ENCODE results near the gene PPP1R13B.
"Not testable (repeated sequence)": the region's sequence is repeated elsewhere in the genome, so short reads cannot be mapped to it uniquely, and the experiment has no call there.

The PPP1R13B gene

DNA sequence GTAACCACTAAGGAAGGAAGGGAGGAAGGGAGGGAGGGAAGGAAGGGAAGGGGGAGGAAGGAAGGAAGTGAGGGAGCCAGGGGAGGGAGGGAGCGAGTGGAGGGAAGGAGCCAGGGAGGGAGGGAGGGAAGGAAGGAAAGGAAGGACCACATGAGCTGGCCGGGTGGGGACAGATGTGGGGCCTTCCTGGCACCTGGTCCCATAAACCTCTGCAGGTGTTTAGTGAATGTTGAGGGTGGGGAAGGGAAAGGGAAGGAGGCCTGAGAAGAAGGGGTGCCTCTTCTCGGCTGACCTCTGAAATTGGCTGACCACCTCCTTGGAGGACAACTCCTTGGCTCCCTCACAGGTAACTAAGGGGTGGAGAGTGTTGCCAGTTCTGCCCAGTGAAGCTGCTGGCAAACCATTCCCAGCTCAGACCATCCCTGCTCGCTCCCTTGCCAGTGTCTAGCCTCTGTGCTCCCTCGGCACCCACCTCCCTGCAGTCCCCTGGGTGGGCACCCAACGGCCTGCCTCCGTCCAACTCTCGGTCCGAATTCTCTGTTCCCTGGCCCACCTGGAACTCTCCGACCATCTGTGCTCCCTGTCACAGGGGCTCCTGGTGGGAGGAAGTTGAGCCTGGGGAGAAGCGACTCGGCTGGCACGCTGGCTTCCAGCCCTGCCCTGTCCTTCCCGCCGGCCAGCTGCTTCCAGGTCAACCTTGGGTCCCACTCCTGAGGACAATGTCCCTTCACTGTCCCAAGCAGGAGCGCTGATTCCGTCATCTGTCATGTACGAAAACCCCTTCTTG, 12.2 kb upstream of the PPP1R13B start:
- DNase-seq (ENCODE audit: low read depth, low spot score): no peak

- DNase-seq (ENCODE audit: low read depth, low spot score): no peak
Observed at GRCh38 chr14:103858063-103858781, 10.8 kb upstream of the PPP1R13B start.

- DNase-seq (ENCODE audit: low read depth, low spot score): no peak
Observed at GRCh38 chr14:103857256-103857655, 9.9 kb upstream of the PPP1R13B start.

DNA sequence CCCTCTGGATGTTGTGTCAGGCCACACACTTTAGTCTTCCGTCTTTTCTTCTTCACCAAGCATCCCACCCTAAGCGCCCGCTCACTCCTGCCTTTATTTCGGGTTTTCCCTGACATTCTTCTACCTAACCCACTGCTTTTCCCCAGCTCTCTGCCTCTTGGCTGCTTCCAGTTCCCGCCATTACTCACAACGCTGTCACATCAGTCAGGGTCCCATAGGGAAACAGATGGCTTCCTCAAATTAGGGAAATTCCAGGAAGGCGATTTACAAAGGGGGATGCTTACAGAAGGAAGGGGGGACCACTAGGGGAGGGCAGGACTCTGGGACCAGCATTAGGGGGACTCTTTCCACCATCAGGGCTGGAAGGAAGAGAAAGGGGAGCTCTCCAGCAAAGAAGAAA, 9.2 kb upstream of the PPP1R13B start:
- DNase-seq (ENCODE audit: low read depth, low spot score): no peak

DNA sequence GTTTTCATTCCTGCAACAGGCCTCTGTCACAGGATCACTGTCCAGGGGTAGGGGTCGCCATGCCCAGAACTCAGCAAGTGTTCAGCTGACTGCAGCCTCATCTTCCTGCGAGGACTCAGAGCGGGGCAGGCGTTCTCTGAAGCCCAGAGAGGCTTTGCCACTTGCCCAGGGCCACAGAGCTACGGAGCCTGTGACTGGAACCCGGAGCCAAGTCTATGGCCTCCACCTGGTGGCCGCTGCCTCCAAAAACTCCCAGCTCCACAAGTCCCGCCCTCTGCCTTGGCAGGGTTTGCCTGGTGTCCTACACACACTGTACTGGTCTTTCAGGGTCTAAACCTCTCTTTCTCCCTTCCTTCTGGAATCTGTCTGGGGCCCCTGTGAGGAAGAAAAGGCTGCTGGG, 8.7 kb upstream of the PPP1R13B start:
- no peak for DNase-seq (ENCODE audit: low read depth, low spot score)

DNA sequence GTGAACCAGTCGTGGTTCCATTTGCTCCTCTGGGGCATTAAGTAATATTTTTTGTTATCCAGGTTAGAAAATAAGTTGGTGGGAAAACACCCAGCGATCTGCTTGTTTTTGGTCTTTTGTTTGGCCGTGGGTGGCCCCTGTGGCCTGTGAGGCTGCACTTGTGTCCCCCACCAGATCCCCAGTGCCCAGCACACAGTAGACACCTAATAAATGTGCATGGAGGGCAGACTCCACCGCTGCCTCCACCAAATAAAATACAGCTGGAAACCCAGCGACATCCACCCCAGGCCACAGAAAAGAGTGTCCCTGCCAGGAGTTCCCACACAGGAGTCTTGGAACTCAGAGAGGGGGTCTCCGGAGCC, 8.3 kb upstream of the PPP1R13B start:
- no peak for DNase-seq (ENCODE audit: low read depth, low spot score)

- no peak for DNase-seq (ENCODE audit: low read depth, low spot score)
Observed at GRCh38 chr14:103854822-103855733, 7.7 kb upstream of the PPP1R13B start.

DNA sequence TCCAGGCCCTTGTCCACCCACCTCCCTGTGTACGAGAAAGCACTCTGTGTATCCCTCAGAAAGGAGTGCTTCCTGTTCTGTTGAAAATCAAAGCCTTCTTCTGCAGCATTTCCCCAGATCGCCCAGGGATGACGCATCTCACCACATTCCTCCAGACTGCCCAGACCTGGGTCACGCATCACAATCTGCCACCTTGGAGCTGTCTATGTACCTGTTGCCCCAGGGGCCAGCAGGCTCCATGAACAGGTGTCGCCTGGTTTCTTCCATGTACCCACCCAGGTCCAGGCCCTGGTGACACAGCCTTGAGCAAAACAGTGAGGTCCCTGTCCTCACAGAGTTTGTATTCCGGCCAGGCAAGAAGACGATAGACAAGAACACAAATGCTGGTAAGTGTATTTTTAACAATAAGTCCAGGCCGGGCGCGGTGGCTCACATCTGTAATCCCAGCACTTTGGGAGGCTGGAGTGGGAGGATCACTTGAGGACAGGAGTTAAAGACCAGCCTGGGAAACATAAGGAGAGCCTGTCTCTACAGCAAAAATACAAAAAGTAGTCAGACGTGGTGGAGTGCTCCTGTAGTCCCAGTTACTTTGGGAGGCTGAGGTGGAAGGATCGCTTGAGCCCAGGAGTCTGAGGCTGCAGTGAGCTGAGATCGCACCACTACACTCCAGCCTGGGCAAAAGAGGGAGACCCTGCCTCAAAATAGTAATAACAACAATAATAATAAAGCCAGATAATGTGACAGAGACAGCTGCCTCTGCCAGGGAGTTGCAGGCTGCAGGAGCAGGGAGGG, 6.8 kb upstream of the PPP1R13B start:
- no peak for DNase-seq (ENCODE audit: low read depth, low spot score)

GRCh38 chr14:103849151-103849886, 1.9 kb upstream of the PPP1R13B start:
- no peak for DNase-seq (ENCODE audit: low read depth, low spot score)

GRCh38 chr14:103848175-103849077, 1.1 kb upstream of the PPP1R13B start:
- DNase-seq (ENCODE audit: low read depth, low spot score): no peak

- DNase-seq (ENCODE audit: low read depth, low spot score): no peak
Observed at GRCh38 chr14:103846543-103847450, 578 bp downstream of the PPP1R13B start.

GRCh38 chr14:103846097-103846496, 1.3 kb downstream of the PPP1R13B start:
- no peak for DNase-seq (ENCODE audit: low read depth, low spot score)

- no peak for DNase-seq (ENCODE audit: low read depth, low spot score)
Observed at GRCh38 chr14:103845327-103845726, 2.0 kb downstream of the PPP1R13B start.

GRCh38 chr14:103841265-103841664, 6.1 kb downstream of the PPP1R13B start:
- not testable (repeated sequence) for DNase-seq (ENCODE audit: low read depth, low spot score)

GRCh38 chr14:103840014-103840413, 7.4 kb downstream of the PPP1R13B start:
- DNase-seq (ENCODE audit: low read depth, low spot score): no peak

DNA sequence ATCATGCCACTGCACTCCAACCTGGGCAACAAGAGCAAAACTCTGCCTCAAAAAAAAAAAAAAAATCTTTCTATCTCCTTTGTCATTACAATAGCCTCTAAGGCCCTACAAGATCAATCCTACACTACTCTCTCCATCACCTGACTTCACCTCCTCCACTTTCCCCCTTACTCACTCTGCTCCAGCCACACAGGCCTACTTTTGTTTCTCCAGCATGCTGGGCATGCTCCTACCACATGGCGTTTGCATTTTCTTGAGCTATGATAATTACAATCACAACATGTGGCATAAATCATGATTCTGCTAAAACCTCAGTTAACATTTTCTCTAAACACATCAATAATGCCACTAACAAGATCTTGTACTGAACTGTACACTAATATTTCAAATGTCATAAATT, 7.8 kb downstream of the PPP1R13B start:
- DNase-seq (ENCODE audit: low read depth, low spot score): no peak

DNA sequence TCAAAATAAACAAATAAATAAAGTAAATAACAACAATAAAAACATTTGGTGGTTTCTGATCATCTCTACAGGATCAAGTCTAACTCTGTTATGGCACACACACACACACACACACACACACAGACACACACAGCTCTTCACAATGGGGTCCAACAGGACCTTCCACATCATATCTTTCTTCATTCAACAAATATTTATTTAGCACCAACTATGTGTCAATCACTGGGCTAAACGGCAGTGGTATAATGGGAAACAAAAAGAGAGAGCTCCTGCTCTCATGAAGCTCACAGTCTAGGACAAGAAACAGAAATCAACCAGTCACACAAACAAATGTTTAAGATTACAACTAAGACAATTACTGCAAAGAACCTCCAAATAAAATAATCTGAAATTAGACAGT, 9.3 kb downstream of the PPP1R13B start:
- no peak for DNase-seq (ENCODE audit: low read depth, low spot score)

- no peak for DNase-seq (ENCODE audit: low read depth, low spot score)
Observed at GRCh38 chr14:103836976-103837725, 10.2 kb downstream of the PPP1R13B start.

Data from activated naive CD8-positive, alpha-beta T cell treated with anti-CD3 and anti-CD28 coated beads, Interleukin-2, amount 50 U/mL, for 16 hours (primary cell).